ENCODE data around the gene SRRM5. TPM values are rescaled to one million over a fixed set of nuclear protein-coding genes. Genes with fewer than 3 reads are reported as not detected.

The SRRM5 gene
- total and polyA plus RNA-seq, 2 of the 13 experiments (the other 11 are each of a cell fraction or from before 2014, with no cell fraction given): 0.11 to 0.16 TPM

- Histone ChIP-seq H3K27ac (ENCODE audit: extremely low read length, insufficient read depth, low read length) (no peak within 1 kb of the TSS), H3K4me2 (ENCODE audit: low read depth, low read length) (peak within 1 kb of the TSS; percentile 93), H3K9me3 (ENCODE audit: low read length) (no peaks in the 10 kb centered on the region), H4K20me1 (ENCODE audit: insufficient read depth, low read length) (no peaks in the 10 kb centered on the region), H2AFZ (ENCODE audit: low read length) (no peak within 1 kb of the TSS), H3K27me3 (ENCODE audit: control insufficient read depth in 1 of 2, insufficient read depth in 2 of 2, low read length in 2 of 2) (no peaks in the 10 kb centered on the region), H3K36me3 (replicated peaks in 1 of 2; ENCODE audit: control insufficient read depth in 1 of 2, insufficient read depth in 2 of 2, low read length in 2 of 2) (no peaks in the 10 kb centered on the region), H3K4me3 (replicated peaks in 1 of 3; ENCODE audit: insufficient read depth in 1 of 3, low read depth in 2 of 3, low read length in 3 of 3) (peak within 1 kb of the TSS; percentile 68 to 84 (median 83)), H3K79me2 (ENCODE audit: insufficient read depth, low read length) (no peaks in the 10 kb centered on the region), H3K9ac (ENCODE audit: insufficient read depth, low read depth, low read length) (peak within 1 kb of the TSS; percentile 70), H3K4me1 (ENCODE audit: insufficient read depth, low read length) (peaks cover 50% of the 10 kb centered on the region)
- FAIRE-seq: no peak
- intact Hi-C loops (cut with micrococcal nuclease; ENCODE audit: unreplicated experiment) (no loop called here), in situ Hi-C loops (cut with HindIII; ENCODE audit: extremely low pct_ligation_motif_present, low pct_unique_long_range_greater_than_20kb) (no loop called here)
- no TSS peak for BruUV-seq (replicated peaks)
- peak; percentile 35 for ATAC-seq
- ChIA-PET CTCF (ENCODE audit: low intra/inter-chr PET ratio, low total read pairs) (no interaction called here), POLR2A (no interaction called here)
- 2% methylated on average over 44 of the region's 110 CpGs for WGBS (ENCODE audit: low lambda C conversion rate)
- DNase-seq (ENCODE audit: low spot score): no peak
- TF ChIP-seq NR1H2 (CRISPR knock-in tag; IDR thresholded peaks at IDR 0.05; ENCODE audit: borderline replicate concordance, low read depth): 0 out of 2 replicates have a peak, but pooled peaks have one; percentile 25
- peak; percentile 37; the same call in 1 of the 2 replicates for TF ChIP-seq ZFY (CRISPR knock-in tag; IDR thresholded peaks at IDR 0.05)
- TF ChIP-seq TFDP1 (CRISPR knock-in tag; IDR thresholded peaks at IDR 0.05; ENCODE audit: borderline replicate concordance): peak; percentile 66; the same call in 1 of the 2 replicates
- TF ChIP-seq MAX (IDR thresholded peaks at IDR 0.05): peak; percentile 88
- TF ChIP-seq ZC3H4 (CRISPR knock-in tag; IDR thresholded peaks at IDR 0.05; ENCODE audit: borderline replicate concordance): no peak
- peak; percentile 94 for TF ChIP-seq ZNF770 (CRISPR knock-in tag; IDR thresholded peaks at IDR 0.05)
- 0 out of 2 replicates have a peak, but pooled peaks have one; percentile 19 for TF ChIP-seq KDM2A (CRISPR knock-in tag; IDR thresholded peaks at IDR 0.05; ENCODE audit: borderline replicate concordance, low read depth)
- 0 out of 2 replicates have a peak, but pooled peaks have one; percentile 38 for TF ChIP-seq ZNF234 (CRISPR knock-in tag; conservative IDR thresholded peaks at IDR 0.05)
- peak; percentile 49 for TF ChIP-seq ZNF883 (CRISPR knock-in tag; IDR thresholded peaks at IDR 0.05; ENCODE audit: not compliant biosample characterization)
- TF ChIP-seq BCL3 (CRISPR knock-in tag; IDR thresholded peaks at IDR 0.05): peak; percentile 65; the same call in 1 of the 2 replicates
- 0 out of 2 replicates have a peak, but pooled peaks have one; percentile 67 for TF ChIP-seq ZIK1 (CRISPR knock-in tag; IDR thresholded peaks at IDR 0.05; ENCODE audit: borderline replicate concordance, low read depth)
- TF ChIP-seq LCORL (IDR thresholded peaks at IDR 0.05): no peak
- TF ChIP-seq LCORL (CRISPR knock-in tag; IDR thresholded peaks at IDR 0.05): peak; percentile 29; the same call in 1 of the 2 replicates
- no peak for TF ChIP-seq ZBTB39 (CRISPR knock-in tag; IDR thresholded peaks at IDR 0.05)
- TF ChIP-seq ZNF274 (CRISPR knock-in tag; IDR thresholded peaks at IDR 0.05): 0 out of 2 replicates have a peak, but pooled peaks have one; percentile 26
- TF ChIP-seq EED (CRISPR knock-in tag; IDR thresholded peaks at IDR 0.05): peak; percentile 44; the same call in 1 of the 2 replicates
These were observed 27.9 kb downstream of the SRRM5 start, which contains the start of gene CADM4 for GRCh38 chr19:43639519-43640423. TSS of gene CADM4 (minus strand) at chr19:43639850. CDS start at chr19:43639790, 60 bp downstream.

Measured in HepG2 (cell line).